ENCODE data around the gene NELFA. TPM values are rescaled to one million over a fixed set of nuclear protein-coding genes. Genes with fewer than 3 reads are reported as not detected.

The NELFA gene
- total and polyA plus RNA-seq, 4 donors, result 7.1 to 11.8 (median 9.3) TPM

DNA sequence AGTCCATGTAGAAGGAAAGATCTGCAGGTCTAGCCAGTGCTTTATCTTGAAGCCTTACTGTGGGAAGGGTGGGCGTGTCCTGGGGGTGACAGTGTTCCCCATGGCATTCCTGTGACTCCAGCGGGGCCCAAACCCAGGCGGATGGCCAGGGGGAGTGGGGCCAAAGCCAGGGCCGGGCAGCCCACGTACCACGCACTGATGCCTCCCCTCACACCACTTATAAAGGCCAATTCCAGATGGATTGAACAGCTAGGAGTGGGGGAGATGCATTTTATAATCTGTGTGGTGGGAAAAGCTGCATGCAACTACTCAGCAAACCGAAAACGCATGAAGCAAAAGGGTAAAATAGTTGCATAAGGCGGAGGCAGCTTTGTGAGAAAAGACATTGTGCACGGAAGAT lies 36.4 kb downstream of the NELFA start:
- Histone ChIP-seq H3K4me3 (ENCODE audit: low read depth in 1 of 3, low read length in 3 of 3) (no peak overlapping the region), H3K27ac (ENCODE audit: low read depth in 1 of 2, low read length in 2 of 2) (no peak overlapping the region), H3K27me3 (ENCODE audit: control insufficient read depth in 4 of 4, insufficient read depth in 4 of 4, low read length in 3 of 4) (no peaks in the 10 kb centered on the region), H3K9ac (ENCODE audit: low read depth in 1 of 2, low read length in 2 of 2) (no peak overlapping the region), H3K36me3 (ENCODE audit: control insufficient read depth in 4 of 4, insufficient read depth in 3 of 4, low read depth in 1 of 4, low read length in 3 of 4) (peaks cover 8 to 35% (median 15%) of the 10 kb centered on the region in 4 donors), H3K9me3 (ENCODE audit: control insufficient read depth in 4 of 4, low read length in 3 of 4) (no peaks in the 10 kb centered on the region), H3K4me1 (ENCODE audit: control insufficient read depth in 4 of 4, insufficient read depth in 4 of 4, low read length in 3 of 4) (no peaks in the 10 kb centered on the region)
- 97% methylated on average over 10 of the region's 10 CpGs for WGBS
- no peak for DNase-seq (ENCODE audit: low spot score)
- no peak for TF ChIP-seq ZBTB33 (IDR thresholded peaks at IDR 0.05)
- TF ChIP-seq, protein P1, sequence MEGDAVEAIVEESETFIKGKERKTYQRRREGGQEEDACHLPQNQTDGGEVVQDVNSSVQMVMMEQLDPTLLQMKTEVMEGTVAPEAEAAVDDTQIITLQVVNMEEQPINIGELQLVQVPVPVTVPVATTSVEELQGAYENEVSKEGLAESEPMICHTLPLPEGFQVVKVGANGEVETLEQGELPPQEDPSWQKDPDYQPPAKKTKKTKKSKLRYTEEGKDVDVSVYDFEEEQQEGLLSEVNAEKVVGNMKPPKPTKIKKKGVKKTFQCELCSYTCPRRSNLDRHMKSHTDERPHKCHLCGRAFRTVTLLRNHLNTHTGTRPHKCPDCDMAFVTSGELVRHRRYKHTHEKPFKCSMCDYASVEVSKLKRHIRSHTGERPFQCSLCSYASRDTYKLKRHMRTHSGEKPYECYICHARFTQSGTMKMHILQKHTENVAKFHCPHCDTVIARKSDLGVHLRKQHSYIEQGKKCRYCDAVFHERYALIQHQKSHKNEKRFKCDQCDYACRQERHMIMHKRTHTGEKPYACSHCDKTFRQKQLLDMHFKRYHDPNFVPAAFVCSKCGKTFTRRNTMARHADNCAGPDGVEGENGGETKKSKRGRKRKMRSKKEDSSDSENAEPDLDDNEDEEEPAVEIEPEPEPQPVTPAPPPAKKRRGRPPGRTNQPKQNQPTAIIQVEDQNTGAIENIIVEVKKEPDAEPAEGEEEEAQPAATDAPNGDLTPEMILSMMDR (IDR thresholded peaks at IDR 0.05; ENCODE audit: low read depth, low read length, missing input control), result no peak
- no peak for TF ChIP-seq MAX (IDR thresholded peaks at IDR 0.05)
- no peak for TF ChIP-seq RAD21 (IDR thresholded peaks at IDR 0.05)
- no peak for TF ChIP-seq YY1 (IDR thresholded peaks at IDR 0.05)
- TF ChIP-seq FOXA2 (IDR thresholded peaks at IDR 0.05), result no peak
- no peak for TF ChIP-seq ATF3 (IDR thresholded peaks at IDR 0.05)
- TF ChIP-seq EGR1 (IDR thresholded peaks at IDR 0.05; ENCODE audit: low read depth in 2 of 2), result no peak
- no peak for TF ChIP-seq TAF1 (conservative IDR thresholded peaks at IDR 0.05)
- TF ChIP-seq HNF4G (IDR thresholded peaks at IDR 0.05), result no peak
- no peak for TF ChIP-seq GABPA (IDR thresholded peaks at IDR 0.05 in 1 of 2, conservative IDR thresholded peaks at IDR 0.05 in 1 of 2)
- no peak for TF ChIP-seq NR2F2 (IDR thresholded peaks at IDR 0.05)
- no peak for TF ChIP-seq SP1 (IDR thresholded peaks at IDR 0.05)
- no peak for TF ChIP-seq JUND (IDR thresholded peaks at IDR 0.05)
- TF ChIP-seq HNF4A (conservative IDR thresholded peaks at IDR 0.05), result no peak

GRCh38 chr4:1971456-1972200 lies 37.1 kb downstream of the NELFA start:
- Histone ChIP-seq H3K27me3 (ENCODE audit: control insufficient read depth in 4 of 4, insufficient read depth in 4 of 4, low read length in 3 of 4) (no peaks in the 10 kb centered on the region), H3K4me1 (ENCODE audit: control insufficient read depth in 4 of 4, insufficient read depth in 4 of 4, low read length in 3 of 4) (no peaks in the 10 kb centered on the region), H3K9me3 (ENCODE audit: control insufficient read depth in 4 of 4, low read length in 3 of 4) (no peaks in the 10 kb centered on the region), H3K36me3 (ENCODE audit: control insufficient read depth in 4 of 4, insufficient read depth in 3 of 4, low read depth in 1 of 4, low read length in 3 of 4) (peaks cover 7 to 28% (median 14%) of the 10 kb centered on the region in 4 donors), H3K9ac (ENCODE audit: low read depth in 1 of 2, low read length in 2 of 2) (no peak overlapping the region), H3K27ac (ENCODE audit: low read depth in 1 of 2, low read length in 2 of 2) (no peak overlapping the region), H3K4me3 (ENCODE audit: low read depth in 1 of 3, low read length in 3 of 3) (no peak overlapping the region)
- TF ChIP-seq RXRA (IDR thresholded peaks at IDR 0.05), result no peak
- no peak for TF ChIP-seq TAF1 (conservative IDR thresholded peaks at IDR 0.05)
- TF ChIP-seq GABPA (IDR thresholded peaks at IDR 0.05 in 1 of 2, conservative IDR thresholded peaks at IDR 0.05 in 1 of 2), result no peak
- no peak for TF ChIP-seq JUND (IDR thresholded peaks at IDR 0.05)
- no peak for DNase-seq (ENCODE audit: low spot score)
- 96% methylated on average over 16 of the region's 16 CpGs for WGBS
